Mammary microvascular endothelial cell (primary cell): Measurements from ENCODE around the gene TPM3. TPM values are rescaled to one million over a fixed set of nuclear protein-coding genes. Genes with fewer than 3 reads are reported as not detected.

Experiments used
- total RNA-seq: library from RNA; depleted of rRNA; stranded (reverse); fragments of >200 nt; gene quantifications from 2 replicates; pipeline ENCODE4 v1.2.3, GENCODE V29; 2015

The TPM3 gene
- total RNA-seq: 1,041 and 1,134 TPM in 2 replicates

DNA sequence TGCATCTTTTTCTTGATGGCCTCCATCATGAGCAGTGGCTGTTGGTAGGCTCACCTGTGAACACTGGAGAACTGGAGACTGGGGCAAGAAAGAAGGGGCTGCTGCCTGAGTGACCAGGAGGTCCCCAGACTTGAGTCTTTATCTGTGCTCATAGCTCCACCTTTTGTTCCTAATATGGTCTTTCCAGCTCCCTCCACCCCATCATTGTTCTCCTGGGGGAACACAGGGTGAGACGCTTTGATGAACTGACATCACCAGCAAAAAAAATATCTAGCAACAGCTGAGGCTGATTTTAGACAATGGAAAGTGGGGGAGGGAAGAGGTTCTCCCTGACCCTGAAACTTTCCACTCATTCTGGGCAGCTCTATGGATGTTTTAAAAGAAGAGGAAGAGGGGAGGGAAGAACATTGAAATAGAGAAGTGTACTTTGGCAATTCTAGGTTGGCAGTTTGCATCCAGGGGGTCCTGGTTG is at the start of gene TPM3:
Gene TPM3, minus strand, starts transcription at position 111 of the 472 bp plus-strand sequence. Its CDS starts 82 bp downstream, at position 29.

DNA sequence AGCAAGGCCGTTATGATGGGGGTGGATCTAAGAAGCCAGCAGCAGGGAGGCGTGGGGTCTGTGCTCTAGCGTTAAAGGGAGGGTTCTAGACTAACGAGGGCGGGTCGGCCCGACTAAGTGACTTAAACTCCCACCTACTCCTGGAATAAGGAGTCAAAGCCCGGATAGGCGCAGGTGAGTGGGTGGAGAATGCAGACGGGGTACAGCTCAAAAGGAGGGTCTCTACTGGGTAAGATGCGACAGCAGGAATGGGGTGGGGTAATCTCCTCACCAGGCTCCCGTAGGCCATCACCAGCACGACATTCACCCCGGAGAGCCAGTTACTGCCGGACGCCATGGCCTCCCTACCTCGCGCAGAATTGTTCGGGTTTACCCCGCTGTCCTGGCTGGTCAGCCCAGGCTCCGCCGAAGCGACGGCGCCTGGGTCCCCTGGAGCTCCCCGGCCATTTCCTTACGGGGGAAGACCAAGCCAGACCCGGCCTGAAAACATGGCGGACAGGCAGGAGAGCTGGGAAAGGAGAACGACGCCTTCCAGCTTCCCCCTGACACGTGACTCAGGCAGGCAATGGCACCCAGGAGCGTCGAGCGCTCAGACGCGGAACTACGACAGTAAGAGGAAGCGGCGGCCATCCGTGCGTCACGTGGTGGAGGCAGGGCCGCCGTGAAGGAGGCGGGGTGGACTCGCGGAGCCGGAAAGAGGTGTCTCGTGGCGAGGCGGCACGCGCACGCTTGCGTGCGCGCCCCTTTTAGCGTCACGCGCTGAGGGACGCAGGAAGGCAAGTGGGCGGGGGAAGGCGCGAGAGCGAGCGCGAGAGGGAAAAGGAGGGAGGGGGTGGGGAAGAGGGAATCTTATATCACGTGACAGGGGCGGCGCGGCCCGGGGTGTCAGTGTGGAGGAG is 28.4 kb upstream of the TPM3 start, which contains the start of gene UBAP2L:
Gene UBAP2L, plus strand, starts transcription at position 885 of the 899 bp plus-strand sequence. CDS start 4,169 bp downstream, outside the sequence.

DNA sequence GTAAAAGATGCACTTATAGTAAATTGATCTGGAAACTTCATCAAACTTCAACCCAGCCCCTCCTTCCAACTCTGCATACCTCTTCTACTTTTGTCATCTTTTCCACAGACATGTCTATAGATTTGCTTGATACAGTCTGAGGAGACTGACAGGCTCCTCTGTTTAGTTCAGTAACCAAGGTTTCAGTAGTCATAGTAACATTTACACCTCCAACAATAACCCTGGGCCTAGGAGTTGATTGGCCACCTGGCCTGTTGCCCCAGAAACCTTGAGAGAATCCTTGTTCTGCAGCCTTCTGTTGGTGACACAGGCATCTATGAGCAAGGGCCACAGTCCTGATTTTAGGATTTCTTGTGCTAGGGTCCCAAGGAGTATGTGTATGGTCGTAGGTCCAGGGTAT is 14.3 kb upstream of the TPM3 start, which contains the start of gene CFAP141:
Gene CFAP141, minus strand, starts transcription at position 138 of the 400 bp plus-strand sequence. Its CDS starts 26 bp downstream, at position 112.

DNA sequence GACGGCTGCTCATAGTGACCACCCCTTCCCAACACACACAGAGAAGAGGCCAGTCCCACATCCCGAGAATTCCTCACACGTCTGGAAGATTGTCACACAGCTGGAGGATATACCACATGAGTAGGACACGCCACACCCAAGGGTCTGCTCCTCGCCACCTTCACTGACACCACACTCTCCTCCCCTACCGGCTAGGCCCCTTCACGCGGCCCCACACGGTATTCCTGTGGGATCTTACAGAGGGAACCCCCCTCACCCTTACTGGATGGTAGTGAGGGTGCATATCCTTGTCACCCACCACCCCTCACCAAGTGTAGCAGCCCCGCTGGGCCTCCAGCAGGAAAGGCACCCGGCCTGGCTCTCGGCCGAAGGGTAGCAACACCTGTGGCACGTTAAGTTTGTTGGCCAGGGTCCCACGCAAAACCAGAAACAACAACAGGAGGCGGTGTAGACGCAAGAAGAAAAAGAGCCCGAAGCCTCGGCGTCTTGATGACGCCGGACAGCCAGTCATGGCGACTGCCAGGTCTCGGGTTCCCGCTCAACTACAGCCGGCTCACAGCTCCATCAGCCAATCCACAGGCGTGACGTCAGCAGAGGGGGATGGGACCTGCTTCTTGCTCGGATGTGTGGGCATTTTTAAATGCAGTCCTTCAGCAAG is 37.2 kb downstream of the TPM3 start, which contains the start of gene NUP210L:
Gene NUP210L, minus strand, starts transcription at position 540 of the 658 bp plus-strand sequence.

Other genes with a start within 250 kb of the TPM3 start
- 16.9 and 23.9 TPM in 2 replicates for gene DENND4B, start 245.4 kb downstream of the TPM3 start, total RNA-seq
- gene CRTC2, start 233.5 kb downstream of the TPM3 start, total RNA-seq: 9.1 and 11.6 TPM in 2 replicates
- 94.3 and 101 TPM in 2 replicates for gene SLC39A1, start 228.6 kb downstream of the TPM3 start, total RNA-seq
- 6.3 and 9.0 TPM in 2 replicates for gene CREB3L4, start 224.2 kb downstream of the TPM3 start, total RNA-seq
- gene JTB, start 214.4 kb downstream of the TPM3 start, total RNA-seq: 223 and 236 TPM in 2 replicates
- 38.6 and 39.7 TPM in 2 replicates for gene RAB13, start 205.8 kb downstream of the TPM3 start, total RNA-seq
- gene RPS27, start 201.3 kb downstream of the TPM3 start, total RNA-seq: 1,749 and 2,452 TPM in 2 replicates
- 0.07 TPM in 1 of 2 replicates, not detected in the other for gene NUP210L, start 37.0 kb downstream of the TPM3 start, total RNA-seq
- not detected in 2 replicates for gene CFAP141, start 14.2 kb upstream of the TPM3 start, total RNA-seq
- gene UBAP2L, start 28.9 kb upstream of the TPM3 start, total RNA-seq: 81.4 and 87.4 TPM in 2 replicates
- gene HAX1, start 80.5 kb upstream of the TPM3 start, total RNA-seq: 118 and 124 TPM in 2 replicates
- gene AQP10, start 129.0 kb upstream of the TPM3 start, total RNA-seq: not detected in 2 replicates
- 53.6 and 59.0 TPM in 2 replicates for gene ATP8B2, start 133.4 kb upstream of the TPM3 start, total RNA-seq
- gene IL6R, start 213.2 kb upstream of the TPM3 start, total RNA-seq: 5.3 and 8.3 TPM in 2 replicates